ENCODE measurements around the gene SPRR4.

SPRR4 gene

DNA sequence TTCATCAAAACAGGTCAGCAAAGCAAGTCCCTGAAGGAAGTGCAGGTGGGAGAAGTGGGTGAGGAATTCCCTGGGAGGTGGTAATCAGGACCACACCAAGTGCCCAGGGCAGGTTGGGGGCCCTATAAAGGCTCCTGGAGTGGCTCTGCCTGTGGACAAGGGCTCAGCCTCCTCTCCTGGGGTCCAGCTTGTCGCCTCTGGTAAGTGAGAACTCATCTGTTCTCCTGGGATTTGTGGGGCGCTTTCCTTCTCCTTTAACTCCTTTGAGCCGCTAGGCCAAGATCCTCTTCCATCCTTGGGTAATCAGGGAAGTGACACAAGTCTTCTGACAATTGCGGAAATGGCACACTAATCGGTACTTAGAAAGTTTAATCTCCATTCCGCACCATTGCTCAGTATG, at the start of gene SPRR4:
Gene SPRR4 (plus strand): TSS at position 154 of the 400 bp plus-strand sequence. CDS start 1,243 bp downstream, outside the sequence.
- no peak for DNase-seq

DNA sequence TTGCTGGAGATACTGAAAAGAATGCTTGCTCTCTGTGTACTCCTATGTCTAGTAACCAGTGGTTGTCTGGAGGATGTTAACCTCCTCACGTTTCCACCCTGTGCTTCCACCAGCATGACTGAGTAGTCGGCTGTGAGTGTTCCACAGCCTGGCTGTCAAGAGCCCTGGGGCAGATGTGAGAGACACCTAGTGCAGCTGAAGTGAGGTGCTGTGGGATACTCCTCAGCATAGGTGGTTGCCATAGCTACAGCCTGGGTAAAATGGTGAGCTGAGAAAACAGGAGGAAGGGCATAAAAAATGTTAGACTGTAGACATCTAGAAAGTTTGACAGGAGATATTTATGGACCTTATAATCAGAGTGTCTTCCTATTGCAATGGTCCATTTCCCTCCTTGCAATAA, 46.3 kb upstream of the SPRR4 start:
- no peak for DNase-seq

DNA sequence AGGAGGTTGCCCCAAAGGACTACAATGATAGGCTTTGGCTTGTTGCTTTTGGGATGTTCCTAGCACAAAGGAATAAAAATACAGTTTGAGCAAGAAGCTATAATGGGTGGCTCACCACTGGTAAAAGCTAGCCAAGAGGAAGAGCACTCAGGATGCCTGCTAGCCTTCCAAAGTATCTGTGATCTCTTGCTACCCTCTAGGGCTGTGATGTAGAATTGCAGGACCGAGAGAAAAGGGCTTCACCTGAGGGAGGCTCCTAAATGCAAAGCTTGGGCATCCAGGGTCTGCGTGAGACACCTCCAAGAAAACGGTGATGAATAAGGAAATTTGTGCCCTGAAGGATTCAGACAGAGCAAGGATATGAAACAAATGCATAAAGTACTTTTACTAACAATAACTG, 44.4 kb upstream of the SPRR4 start:
- no peak for DNase-seq

- no peak for DNase-seq
These were observed 41.8 kb upstream of the SPRR4 start for GRCh38 chr1:152928671-152929070.

DNA sequence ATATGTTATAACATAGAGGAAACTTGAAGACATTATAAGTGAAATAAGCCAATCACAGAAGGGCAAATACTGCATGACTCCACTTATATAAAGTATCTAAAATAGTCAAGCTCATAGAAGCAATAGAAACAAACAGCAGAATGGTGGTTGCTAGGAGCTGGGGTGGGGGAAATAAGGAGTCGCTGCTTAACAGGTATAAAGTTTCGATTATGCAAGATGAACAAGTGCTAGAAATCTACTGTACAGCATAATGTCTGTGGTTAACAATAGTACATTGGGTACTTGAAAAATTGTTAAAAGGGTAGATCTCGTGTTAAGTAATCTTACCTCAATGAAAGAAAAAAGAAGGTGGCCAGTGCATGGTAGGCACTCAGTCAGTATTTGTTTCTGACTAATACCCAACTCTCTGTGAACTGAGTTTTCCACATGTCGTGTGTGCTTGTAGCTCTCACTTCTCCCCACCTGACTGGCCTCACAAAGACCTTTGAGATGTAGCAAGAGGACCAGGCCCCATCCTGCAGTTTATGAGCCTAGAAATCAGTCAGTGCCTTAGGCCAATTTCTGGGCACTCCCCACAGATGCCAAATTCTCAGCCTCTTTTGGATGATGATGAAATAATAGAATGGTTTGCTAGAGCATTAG, 38.2 kb upstream of the SPRR4 start:
- no peak for DNase-seq

- no peak for DNase-seq
These were observed 37.3 kb upstream of the SPRR4 start for GRCh38 chr1:152933196-152933595.

DNA sequence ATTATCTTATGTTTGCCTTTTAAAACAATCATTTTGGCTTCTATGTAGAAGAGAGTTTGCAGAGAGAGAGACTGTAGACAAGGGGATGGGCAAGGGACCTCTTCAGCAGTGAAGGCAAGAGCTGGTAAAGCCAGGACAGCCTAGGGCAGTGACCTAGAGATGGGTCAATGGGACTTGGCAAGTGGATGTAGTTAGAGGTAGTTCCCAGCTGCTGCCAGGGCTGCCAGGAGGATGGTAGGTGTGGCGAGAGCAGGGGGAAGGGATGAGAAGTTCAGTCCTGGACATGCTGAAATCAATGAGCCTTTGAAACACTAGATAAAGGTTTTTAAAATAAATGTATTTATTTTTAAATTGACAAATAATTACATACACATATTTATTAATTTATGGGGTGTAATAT, 29.8 kb upstream of the SPRR4 start:
- no peak for DNase-seq

GRCh38 chr1:152941037-152941711, 29.3 kb upstream of the SPRR4 start:
- no peak for DNase-seq

DNA sequence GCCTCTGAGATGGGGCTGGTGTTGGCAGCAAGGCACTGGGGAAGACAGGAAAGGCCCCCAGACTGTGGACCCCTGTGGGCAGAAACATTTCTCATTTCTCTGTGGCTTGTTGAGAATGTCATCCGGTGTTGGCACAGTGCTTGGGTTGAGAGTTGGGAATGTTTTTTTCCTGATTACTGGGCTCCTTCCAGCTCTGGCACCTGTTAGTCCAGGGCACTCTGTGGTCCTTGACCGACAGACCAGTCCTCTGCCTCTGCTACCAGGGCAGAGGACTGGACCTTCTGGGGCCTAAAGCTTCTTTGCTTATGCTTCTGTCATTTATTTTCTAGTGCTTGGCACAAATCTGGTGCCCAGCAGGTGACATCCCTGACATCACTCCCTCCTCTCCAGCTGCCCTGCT, 28.3 kb upstream of the SPRR4 start:
- DNase-seq = no peak

DNA sequence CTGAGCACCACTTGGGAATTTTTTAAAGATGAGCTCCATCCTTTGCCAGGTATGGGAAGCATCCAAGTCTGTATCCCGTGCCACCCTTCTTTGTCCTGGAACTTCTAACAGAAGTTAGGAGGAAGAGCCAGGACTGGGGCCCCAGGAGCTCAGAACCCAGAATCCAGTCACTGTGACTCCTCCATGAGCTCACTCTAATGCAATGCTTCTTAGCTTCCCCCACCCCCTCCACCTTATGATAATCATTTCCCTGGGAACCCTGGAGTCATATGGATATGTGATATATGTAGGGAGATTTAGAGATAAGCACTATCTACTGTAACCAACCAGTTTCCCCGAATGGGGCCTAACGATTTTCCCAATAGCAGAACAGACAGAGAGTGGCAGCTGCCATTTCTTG, 24.2 kb upstream of the SPRR4 start:
- no peak for DNase-seq

DNA sequence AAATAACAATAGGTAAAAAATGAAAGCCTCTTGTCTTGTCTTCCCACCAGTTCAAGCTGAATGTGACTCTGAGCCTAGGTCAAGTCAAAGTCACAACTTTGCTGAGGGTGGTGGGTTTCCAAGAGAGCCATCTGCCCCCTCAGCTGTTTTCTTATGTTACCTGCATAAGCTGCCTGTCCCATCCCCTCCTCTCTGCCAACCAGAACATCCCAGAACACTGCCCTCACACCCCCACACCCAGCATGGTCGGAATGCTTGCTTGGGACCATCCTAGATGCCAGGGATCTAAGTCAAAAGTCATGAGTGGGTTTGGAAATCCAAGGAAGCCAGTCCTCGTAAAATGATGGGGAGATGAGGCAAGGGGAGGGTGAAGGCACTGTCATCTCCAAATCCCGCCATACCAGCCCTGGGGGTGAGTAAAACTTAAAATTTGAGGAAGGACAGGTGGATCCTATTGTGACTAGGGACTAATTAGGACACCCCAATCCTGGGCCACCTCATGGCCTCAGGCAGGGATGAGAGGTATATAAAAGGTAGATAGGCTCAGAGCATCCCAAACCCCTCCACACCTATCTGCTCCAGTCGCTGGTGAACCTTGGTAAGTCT, 23.7 kb upstream of the SPRR4 start, which contains the start of gene SPRR5:
Gene SPRR5 (plus strand): TSS at position 556 of the 606 bp plus-strand sequence. CDS start 1,349 bp downstream, outside the sequence.
- no peak for DNase-seq

DNA sequence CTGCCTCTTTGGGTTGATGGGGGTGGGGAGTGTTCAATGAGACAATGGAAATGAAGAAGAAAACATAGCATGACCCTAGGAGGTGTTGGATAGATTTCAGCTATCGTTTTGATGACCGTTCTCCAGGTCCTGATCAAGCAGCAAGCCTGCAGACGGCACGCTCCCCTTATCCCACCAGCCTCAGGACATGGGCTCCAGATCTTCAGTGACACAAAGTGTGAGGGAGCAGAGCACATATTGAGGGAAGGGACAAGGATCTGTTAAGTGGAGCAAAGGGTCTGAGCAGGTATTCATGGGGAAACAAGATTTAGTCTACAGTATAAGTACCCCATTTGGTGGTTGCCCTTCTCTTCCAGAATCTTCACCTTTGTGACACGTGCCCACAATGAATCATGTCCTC, 18.7 kb upstream of the SPRR4 start:
- no peak for DNase-seq

DNA sequence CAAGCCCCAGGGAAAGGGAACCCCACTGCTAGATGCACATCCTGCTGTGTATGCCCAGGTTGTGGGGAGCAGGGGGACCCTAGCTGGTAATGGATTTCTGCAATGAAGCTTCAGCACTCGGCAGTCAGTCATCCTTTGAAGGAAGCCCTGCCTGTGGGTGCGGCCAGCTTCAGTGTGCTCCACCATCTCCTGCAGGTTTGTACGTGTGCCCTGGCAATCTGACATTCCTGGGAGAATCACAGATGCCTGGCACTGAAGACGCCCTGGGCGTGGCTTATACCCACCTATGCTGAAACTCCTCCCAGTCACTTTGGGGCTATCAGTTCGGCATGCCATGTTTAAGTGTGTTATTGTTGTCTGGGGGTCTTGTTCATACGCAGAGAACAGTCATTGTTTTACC, 16.7 kb upstream of the SPRR4 start:
- no peak for DNase-seq

DNA sequence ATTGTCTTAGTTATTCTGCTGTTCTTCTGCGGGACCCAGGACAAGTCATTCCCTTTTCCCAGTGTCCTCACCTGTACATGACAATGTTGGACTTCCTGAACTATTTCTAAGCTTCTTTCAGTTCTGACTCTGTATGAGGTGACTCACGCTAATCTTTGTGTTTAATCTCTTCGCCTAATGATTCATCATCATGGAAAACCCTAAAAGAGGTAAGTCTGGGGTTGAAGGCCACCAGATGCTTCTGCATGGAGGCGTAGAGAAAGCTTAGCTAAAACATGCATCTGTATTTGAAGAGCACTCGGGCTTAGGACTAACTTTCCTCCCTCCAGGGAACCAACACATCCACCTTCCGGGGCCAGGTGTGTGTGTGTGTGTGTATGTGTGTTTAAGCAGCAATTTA, 16.0 kb upstream of the SPRR4 start:
- DNase-seq = no peak

GRCh38 chr1:152957561-152957960, 12.9 kb upstream of the SPRR4 start:
- no peak for DNase-seq

DNA sequence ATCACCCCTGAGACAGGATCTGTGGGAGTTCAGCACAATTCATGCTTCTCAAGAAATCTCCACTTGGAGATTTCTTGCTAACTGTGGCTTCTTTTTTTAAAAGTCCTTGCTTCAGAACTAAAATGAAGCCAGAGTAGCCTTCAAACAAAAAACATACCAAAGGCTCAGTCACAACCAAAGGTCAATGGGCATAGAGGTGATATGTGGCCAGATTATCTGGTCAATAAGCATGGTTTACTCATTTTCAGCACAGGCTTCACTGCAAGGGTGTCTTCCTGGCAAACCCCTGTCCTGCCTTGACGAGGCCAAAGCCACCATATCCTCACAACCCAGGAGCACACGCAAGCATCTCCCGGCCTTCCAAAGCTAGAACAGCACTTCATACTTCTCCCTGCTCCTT, 11.2 kb upstream of the SPRR4 start:
- DNase-seq = no peak

DNA sequence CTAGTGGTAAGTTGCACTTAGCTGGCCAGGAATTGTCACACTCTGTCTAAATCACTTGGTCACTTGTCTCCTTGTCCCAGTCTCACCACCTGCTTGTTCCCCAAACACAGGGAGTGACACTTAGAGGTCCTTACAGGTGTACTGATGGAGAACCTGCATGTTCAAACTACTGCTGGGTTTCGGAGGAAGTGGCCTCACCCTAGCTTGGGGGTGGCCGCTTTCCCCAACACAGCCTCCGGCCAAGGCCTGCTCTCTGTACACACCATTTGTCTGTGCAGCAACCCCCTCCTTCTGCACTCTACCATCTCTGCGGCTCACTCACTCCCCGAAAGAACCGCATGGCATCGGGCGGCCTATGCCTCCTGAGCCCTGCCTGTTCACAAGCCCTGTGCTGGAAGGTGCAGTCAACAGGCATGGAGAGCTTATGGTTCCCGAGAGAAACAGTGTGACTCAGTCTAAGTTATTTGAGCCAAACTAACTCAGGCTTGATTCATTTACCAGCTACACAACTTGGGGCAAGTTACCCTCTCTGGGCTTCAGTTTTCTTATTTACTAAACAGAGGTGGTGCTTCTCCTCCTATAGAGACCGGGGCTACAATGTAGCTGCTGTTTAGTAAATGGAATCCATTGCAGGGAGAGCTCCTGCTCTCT, 10.5 kb upstream of the SPRR4 start:
- no peak for DNase-seq

DNA sequence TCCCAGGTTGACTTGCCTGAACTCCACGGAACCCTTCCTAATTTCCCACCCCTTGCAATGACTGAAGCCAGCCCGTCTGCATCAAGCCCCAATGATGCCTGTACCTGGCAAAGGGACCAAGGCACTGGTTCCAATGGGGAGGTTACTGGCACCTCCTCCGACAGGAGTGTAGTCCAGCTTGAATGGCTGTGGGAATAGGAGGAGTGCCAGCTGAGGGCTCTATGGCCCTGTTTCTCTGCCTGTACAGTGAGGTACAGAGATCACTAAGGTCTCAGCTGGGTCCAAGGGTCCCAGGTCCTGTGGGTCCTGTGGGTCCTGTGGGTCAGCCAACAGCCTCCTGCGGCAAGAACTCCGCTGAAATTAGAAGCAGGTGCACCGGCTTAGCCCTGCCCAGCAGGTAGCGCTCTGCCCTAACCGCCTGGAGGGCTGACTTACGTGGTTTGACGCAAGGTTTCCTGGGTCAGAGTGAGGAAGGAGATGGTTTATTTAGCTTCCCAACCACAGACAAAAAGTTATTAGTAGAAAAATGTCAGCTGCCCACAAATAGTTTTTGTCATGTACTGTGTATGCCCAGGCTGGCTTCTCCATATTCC, 9.9 kb upstream of the SPRR4 start:
- no peak for DNase-seq

DNA sequence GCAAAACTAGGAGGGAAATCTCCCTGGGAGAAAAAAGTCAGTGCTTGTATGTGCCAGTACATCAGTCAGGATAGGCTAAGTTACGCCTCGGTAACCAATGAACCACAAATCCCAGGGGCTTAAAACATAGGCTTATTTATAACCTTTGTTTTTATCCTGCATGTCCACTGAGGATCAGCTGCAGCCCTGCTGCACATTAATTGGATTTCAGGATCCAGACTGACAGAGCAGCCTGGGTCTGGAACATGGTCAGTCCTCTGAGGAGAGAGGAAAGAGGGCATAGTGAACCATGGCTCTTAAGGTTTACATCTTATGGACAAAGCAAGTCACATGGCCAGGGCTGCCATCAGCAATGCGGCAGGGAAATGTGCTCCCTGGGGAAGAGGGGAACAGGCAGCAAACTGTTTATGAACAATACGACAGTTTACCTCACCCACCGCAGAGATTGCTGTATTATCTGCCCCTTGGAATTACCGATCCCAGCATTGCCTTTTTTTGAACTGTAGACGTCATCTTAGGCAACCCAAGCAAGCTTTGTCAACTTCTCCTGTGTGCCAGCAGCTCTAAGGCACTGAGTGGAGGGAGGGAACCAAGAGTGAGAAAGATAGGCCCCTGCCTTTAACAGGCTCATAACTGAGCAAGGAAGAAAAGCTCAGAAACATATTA, 9.1 kb upstream of the SPRR4 start:
- no peak for DNase-seq

DNA sequence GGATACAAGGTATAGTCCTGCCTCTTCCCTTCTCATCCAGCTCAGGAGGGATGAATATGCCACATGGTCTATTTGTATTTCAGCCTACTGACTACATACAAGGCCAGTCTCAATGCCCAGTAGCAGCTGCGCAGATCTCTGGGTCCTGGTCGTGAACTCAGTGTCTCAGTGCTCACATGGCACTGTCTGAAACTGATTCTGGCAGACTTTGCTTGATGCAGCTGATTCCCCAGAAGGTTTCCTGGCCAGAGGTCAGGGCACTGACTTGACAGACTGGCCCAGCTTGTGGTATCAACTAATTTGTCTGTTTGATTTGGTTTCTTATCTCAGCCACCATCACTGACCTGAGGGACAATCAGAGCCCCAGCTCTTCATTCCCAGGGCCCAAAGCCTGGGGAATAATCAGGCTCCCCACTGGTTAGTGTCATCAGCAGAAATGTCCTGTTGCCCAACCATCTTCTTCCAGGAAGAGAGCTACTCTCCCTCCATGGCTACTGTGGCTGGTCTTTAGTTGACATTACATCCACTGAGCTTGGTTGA, 7.5 kb upstream of the SPRR4 start:
- no peak for DNase-seq

DNA sequence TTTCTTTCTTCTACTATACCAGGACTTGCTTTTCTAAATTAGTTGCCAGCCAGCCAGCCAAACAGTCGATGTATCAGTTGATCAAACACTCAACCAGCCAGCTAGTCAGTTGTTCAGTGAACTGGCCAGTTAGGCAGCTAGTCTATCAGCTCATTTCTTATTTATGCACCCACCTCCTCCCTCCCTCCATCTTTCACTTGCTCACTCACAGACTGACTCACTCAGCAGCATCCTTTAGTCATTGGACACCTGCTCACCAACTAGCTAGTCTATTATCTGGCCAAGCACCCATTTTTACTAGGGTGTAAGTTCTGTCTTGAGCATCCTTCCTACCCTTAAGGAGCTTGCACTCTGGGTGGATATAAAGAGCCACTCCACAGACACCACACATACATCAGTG, 5.9 kb upstream of the SPRR4 start:
- no peak for DNase-seq

GRCh38 chr1:152965853-152966252, 4.6 kb upstream of the SPRR4 start:
- DNase-seq = no peak

DNA sequence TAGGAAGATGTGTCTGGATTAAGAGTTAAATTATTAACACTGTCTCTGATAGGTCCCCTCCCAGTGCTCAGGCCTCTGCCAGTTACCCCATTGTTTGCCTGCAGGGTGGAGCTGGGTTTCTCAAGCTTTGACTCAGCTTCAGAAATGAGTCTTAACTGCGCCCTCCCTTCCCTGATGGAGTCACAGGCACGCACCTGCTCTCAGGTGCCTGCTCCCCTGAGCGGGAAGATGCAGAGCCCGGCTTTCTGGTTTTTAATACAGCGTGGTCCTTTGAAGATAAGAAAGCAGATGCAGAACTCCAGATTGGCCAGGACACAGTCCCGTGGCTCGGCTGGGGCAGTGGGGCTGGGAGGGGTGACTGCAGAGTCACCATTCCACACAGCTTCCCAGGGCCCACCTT, 3.2 kb upstream of the SPRR4 start:
- DNase-seq = no peak
